ENCODE results near the gene ARFGAP1. TPM values are rescaled to one million over a fixed set of nuclear protein-coding genes. Genes with fewer than 3 reads are reported as not detected.
A peak's percentile ranks its signal among the peaks of the same experiment; 100 is the strongest.

ARFGAP1 gene
- total and polyA plus RNA-seq, 2 of the 8 experiments (the other 6 are each of a cell fraction or from before 2014, with no cell fraction given) = 93.7 to 100 TPM

DNA sequence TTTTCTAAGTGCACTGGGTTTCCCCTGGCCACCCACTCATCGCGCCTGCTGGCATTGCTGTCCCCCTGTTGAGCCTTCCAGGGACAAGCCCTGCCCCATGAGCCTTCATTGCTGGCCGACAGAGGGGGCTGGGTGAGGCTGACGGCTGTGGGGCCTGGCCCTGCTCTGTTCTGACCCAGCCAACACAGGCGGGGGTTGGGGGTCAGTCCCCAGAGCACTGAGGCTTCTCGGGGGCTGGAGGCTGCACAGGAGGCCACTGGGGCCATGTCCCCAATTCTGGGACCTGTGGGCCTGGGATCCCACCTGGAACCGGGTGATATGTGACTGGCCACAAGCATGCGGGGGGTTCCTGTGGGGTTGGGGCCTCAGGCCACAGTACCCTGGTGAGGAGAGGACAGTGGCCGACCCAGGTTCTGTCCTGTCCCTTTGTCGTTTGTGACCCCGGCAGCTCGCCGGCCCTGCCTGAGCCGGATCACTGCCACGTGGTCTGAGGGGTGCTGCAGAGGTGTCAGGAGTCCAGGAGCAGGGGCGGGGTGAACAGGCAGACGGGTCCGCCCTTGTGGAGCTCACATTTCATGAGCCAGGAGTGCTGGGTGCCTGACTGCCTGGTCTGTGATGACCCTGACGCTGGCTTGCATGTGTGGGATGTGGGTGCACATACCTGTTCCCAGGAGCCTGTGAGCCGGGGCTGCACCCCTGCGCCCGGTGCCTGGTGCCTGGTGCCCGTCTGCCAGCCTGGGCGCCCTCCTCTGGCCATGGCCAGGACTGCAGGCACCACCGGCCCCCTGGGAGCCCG is 18.3 kb downstream of the ARFGAP1 start:
- Histone ChIP-seq H3K4ac (replicated peaks; ENCODE audit: insufficient read length, low read depth, low read length) (no peak overlapping the region), H3K18ac (ENCODE audit: extremely low read depth, low read length) (no peak overlapping the region), H4K8ac (ENCODE audit: extremely low read depth, insufficient read depth, low read length) (peak overlapping the region; percentile 23; the same call in 1 of the 2 replicates), H2BK15ac (ENCODE audit: low read length) (no peak overlapping the region), H3K9ac (replicated peaks in 1 of 4; ENCODE audit: extremely low read depth in 1 of 4, low read depth in 3 of 4, low read length in 3 of 4) (no peak overlapping the region), H4K91ac (replicated peaks; ENCODE audit: insufficient read length, low read length) (no peak overlapping the region), H3K27ac (ENCODE audit: low read depth, low read length) (no peak overlapping the region), H4K5ac (ENCODE audit: insufficient read length, low read depth, low read length) (no peak overlapping the region), H2BK20ac (ENCODE audit: low read length) (0 out of 2 replicates have a peak overlapping the region, but pooled peaks have one; percentile 48), H3K23me2 (ENCODE audit: low read depth, low read length) (peaks cover 3% of the 10 kb centered on the region; the same call in 1 of the 2 replicates), H3K36me3 (ENCODE audit: control insufficient read depth in 2 of 4, insufficient read depth in 4 of 4, low read length in 3 of 4) (peaks cover 0 to 20% (median 5%) of the 10 kb centered on the region in 4 experiments; a peak in 4 of 8 replicates), H3K4me3 (ENCODE audit: extremely low read depth in 1 of 4, insufficient read depth in 2 of 4, low read depth in 3 of 4, low read length in 4 of 4) (no peak overlapping the region), H2AFZ (ENCODE audit: low read length) (no peak overlapping the region), H3K14ac (ENCODE audit: insufficient read length) (no peak overlapping the region), H3K79me2 (ENCODE audit: control insufficient read depth in 1 of 2, insufficient read depth in 2 of 2, low read length in 2 of 2) (no peaks in the 10 kb centered on the region), H2AK5ac (ENCODE audit: low read depth, low read length) (no peak overlapping the region), H3K23ac (ENCODE audit: insufficient read length) (no peak overlapping the region), H3K9me3 (ENCODE audit: insufficient read depth in 2 of 2, low read depth in 1 of 2, low read length in 1 of 2) (no peaks in the 10 kb centered on the region), H2BK5ac (ENCODE audit: low read depth, low read length) (peak overlapping the region; percentile 60; the same call in 1 of the 2 replicates), H2BK120ac (replicated peaks; ENCODE audit: low read depth, low read length) (no peak overlapping the region), H3K4me1 (replicated peaks in 1 of 4; ENCODE audit: control insufficient read depth in 3 of 4, insufficient read depth in 4 of 4, low read length in 3 of 4) (peaks cover 0 to 24% (median 17%) of the 10 kb centered on the region in 4 experiments; a peak in 6 of 7 replicates), H4K20me1 (replicated peaks in 1 of 2; ENCODE audit: control insufficient read depth in 1 of 2, insufficient read depth in 2 of 2, low read length in 2 of 2) (peaks cover 0 to 9% of the 10 kb centered on the region in 2 experiments), H3K27me3 (replicated peaks in 1 of 4; ENCODE audit: control insufficient read depth in 3 of 4, extremely low read depth in 1 of 4, insufficient read depth in 3 of 4, low read length in 3 of 4) (peaks cover 0 to 9% (median 0%) of the 10 kb centered on the region in 4 experiments; a peak in 2 of 7 replicates), H3K4me2 (ENCODE audit: insufficient read depth in 1 of 2, low read depth in 2 of 2, low read length in 2 of 2) (0 out of 4 replicates have a peak overlapping the region, but pooled peaks of 1 of the 2 experiments have one; percentile 18), H2BK12ac (ENCODE audit: low read depth, low read length) (no peak overlapping the region), H3K79me1 (ENCODE audit: low read depth, low read length) (no peaks in the 10 kb centered on the region; the same call in 1 of the 2 replicates), H3K56ac (replicated peaks; ENCODE audit: insufficient read length, low read depth, low read length) (no peak overlapping the region)
- CTCF ChIA-PET (ENCODE audit: partially characterized antibody) = interaction anchor here (0.7 to 9.9 kb wide), 36 partner anchors 9 to 255 kb away, joined by 3 to 81 read pairs (median 5); partner anchors contain the start of genes ARFGAP1 and BIRC7
- peak; percentile 33 to 98 for DNase-seq (ENCODE audit: low read depth in 1 of 2, low spot score in 2 of 2)
- no peak for FAIRE-seq
- POLR2A ChIA-PET (ENCODE audit: partially characterized antibody) = interaction anchor here (0.9 to 3.7 kb wide), 9 partner anchors 9 to 363 kb away, joined by 3 to 26 read pairs (median 4); partner anchors contain the start of gene ARFGAP1
- 57% methylated on average over 26 of the region's 26 CpGs; no CpG with 5 or more reads in 1 of the 2 experiments for WGBS, 2 experiments (ENCODE audit: extremely low coverage in 1 of 2, insufficient coverage in 1 of 2, insufficient read length in 1 of 2, insufficient replicate concordance in 2 of 2, low coverage in 1 of 2, low lambda C conversion rate in 2 of 2, missing lambda C conversion rate in 1 of 2)
- TF ChIP-seq SIX5 (IDR thresholded peaks at IDR 0.05; ENCODE audit: low read depth, low read length) (no peak), MAFK (IDR thresholded peaks at IDR 0.05; ENCODE audit: low read depth, low read length) (no peak), RAD21 (IDR thresholded peaks at IDR 0.05 in 1 of 2, conservative IDR thresholded peaks at IDR 0.05 in 1 of 2; ENCODE audit: low read depth in 2 of 2, low read length in 2 of 2) (peak; percentile 61 to 72), YY1 (IDR thresholded peaks at IDR 0.05; ENCODE audit: low read depth, low read length) (peak; percentile 69)
- TF ChIP-seq, protein P1, sequence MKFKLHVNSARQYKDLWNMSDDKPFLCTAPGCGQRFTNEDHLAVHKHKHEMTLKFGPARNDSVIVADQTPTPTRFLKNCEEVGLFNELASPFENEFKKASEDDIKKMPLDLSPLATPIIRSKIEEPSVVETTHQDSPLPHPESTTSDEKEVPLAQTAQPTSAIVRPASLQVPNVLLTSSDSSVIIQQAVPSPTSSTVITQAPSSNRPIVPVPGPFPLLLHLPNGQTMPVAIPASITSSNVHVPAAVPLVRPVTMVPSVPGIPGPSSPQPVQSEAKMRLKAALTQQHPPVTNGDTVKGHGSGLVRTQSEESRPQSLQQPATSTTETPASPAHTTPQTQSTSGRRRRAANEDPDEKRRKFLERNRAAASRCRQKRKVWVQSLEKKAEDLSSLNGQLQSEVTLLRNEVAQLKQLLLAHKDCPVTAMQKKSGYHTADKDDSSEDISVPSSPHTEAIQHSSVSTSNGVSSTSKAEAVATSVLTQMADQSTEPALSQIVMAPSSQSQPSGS (IDR thresholded peaks at IDR 0.05; ENCODE audit: low read length) = 0 out of 2 replicates have a peak, but pooled peaks have one; percentile 25
- TF ChIP-seq, protein P2, sequence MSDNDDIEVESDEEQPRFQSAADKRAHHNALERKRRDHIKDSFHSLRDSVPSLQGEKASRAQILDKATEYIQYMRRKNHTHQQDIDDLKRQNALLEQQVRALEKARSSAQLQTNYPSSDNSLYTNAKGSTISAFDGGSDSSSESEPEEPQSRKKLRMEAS (IDR thresholded peaks at IDR 0.05) = peak; percentile 78
